RWPE2 (cell line): ENCODE results near the gene SP5.

ENCODE experiments used
- ATAC-seq: fragments of 200-7000 bp; cut with Tn5 transposase; 3 replicates; pipeline ENCODE4 v1.9.1; 2021; ENCODE audit warnings: low read depth
- DNase-seq: peaks from one replicate; pipeline ENCODE4 v3.0.0-alpha.2; 2020; ENCODE audit warnings: low spot score
- H3K27ac ChIP-seq: fragments of 450-650 bp; 2 replicates; pipeline ENCODE4 v1.5.1; 2017; ENCODE audit warnings: mild to moderate bottlenecking; ENCODE audit not compliant: poor library complexity, severe bottlenecking
- H3K27me3 ChIP-seq: fragments of 250-450 bp; sonication (Bioruptor Pico); 2 replicates; pipeline ENCODE4 v1.5.1; 2021; ENCODE audit warnings: mild to moderate bottlenecking, moderate library complexity; ENCODE audit not compliant: insufficient read depth, poor library complexity, severe bottlenecking
- H3K36me3 ChIP-seq: fragments of 250-450 bp; sonication (Bioruptor Pico); 2 replicates; pipeline ENCODE4 v1.5.1; 2020; ENCODE audit warnings: low read depth, mild to moderate bottlenecking, moderate library complexity
- H3K4me1 ChIP-seq: fragments of 250-450 bp; sonication (Bioruptor Pico); 2 replicates; pipeline ENCODE4 v1.5.1; 2021; ENCODE audit warnings: mild to moderate bottlenecking, moderate library complexity; ENCODE audit not compliant: insufficient read depth, poor library complexity, severe bottlenecking
- H3K4me3 ChIP-seq: fragments of 250-450 bp; sonication (Bioruptor Pico); 2 replicates; pipeline ENCODE4 v1.5.1; 2021; ENCODE audit warnings: mild to moderate bottlenecking, moderate library complexity; ENCODE audit not compliant: severe bottlenecking
- H3K9me3 ChIP-seq: fragments of 250-450 bp; sonication (Bioruptor Pico); 2 replicates; pipeline ENCODE4 v1.5.1; 2021; ENCODE audit warnings: mild to moderate bottlenecking, moderate library complexity; ENCODE audit not compliant: severe bottlenecking
- CTCF ChIP-seq: fragments of 450-650 bp; IDR thresholded peaks from one replicate; pipeline ENCODE4 v1.5.1; 2017; ENCODE audit warnings: mild to moderate bottlenecking, moderate library complexity; ENCODE audit not compliant: poor library complexity, severe bottlenecking

SP5 gene

DNA sequence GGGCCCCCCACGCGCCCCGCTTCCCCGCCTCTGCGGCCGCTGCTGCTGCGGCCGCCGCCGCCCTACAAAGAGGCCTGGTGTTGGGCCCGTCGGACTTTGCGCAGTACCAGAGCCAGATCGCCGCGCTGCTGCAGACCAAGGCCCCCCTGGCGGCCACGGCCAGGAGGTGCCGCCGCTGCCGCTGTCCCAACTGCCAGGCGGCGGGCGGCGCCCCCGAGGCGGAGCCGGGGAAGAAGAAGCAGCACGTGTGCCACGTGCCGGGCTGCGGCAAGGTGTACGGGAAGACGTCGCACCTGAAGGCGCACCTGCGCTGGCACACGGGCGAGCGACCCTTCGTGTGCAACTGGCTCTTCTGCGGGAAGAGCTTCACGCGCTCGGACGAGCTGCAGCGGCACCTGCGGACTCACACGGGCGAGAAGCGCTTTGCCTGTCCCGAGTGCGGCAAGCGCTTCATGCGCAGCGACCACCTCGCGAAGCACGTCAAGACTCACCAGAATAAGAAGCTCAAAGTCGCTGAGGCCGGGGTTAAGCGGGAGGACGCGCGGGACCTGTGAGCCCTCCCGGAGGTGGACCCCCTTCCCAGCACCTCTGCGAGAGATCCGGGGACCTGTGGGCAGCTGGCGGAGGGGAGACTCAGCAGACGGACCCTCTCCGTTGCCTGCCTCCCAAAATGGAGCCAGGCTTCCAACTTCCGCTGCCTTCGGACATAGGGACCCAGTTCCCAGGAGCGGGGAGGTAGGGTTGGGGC, 1.9 kb downstream of the SP5 start:
- Histone ChIP-seq H3K27ac (no peak overlapping the region), H3K4me1 (no peaks in the 10 kb centered on the region), H3K9me3 (no peaks in the 10 kb centered on the region), H3K4me3 (no peak overlapping the region), H3K27me3 (peaks cover 35% of the 10 kb centered on the region), H3K36me3 (0 out of 2 replicates have a peak, but pooled peaks cover 3% of the 10 kb centered on the region)
- ATAC-seq = no peak
- no peak for DNase-seq
- peak; percentile 54 for TF ChIP-seq CTCF

- ATAC-seq = no peak
- TF ChIP-seq CTCF = no peak
- DNase-seq = no peak
- no peaks in the 10 kb centered on the region for H3K4me1 ChIP-seq
- 0 out of 2 replicates have a peak, but pooled peaks cover 3% of the 10 kb centered on the region for H3K36me3 ChIP-seq
- H3K4me3 ChIP-seq = no peak overlapping the region
- no peak overlapping the region for H3K27ac ChIP-seq
- peaks cover 29% of the 10 kb centered on the region for H3K27me3 ChIP-seq
- no peaks in the 10 kb centered on the region for H3K9me3 ChIP-seq
Measured at GRCh38 chr2:170717599-170717963, 2.4 kb downstream of the SP5 start.

DNA sequence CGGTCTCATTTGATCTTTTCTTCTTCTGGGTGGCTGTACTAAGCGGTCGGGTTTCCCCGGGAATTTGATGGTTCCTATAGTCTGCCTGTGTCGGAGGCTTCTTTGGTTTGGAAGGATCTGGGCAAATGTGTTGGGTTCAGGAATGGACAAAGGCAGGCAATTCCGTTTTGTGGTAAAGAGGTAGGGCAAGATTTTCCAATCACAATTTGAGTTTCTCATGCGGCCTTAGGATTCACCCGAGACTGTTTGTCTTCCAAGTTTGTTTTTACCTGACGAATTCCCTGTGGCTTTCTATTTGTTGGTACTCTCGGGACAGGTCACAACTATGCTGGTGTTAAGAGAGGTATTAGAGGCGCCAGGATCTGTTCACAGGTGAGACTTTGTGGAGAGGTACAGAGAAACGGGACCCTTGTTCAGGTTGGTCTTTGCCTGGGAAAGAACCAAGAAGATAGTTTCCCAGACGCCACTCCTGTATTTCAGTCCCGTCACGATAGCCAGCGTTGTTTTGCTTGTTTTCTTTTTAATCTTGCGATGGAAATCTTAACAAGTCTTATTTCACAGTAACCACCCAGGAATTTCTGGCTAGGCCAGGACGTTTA, 3.0 kb downstream of the SP5 start:
- no peaks in the 10 kb centered on the region for H3K4me1 ChIP-seq
- peaks cover 24% of the 10 kb centered on the region for H3K27me3 ChIP-seq
- no peak overlapping the region for H3K4me3 ChIP-seq
- TF ChIP-seq CTCF = no peak
- ATAC-seq = no peak
- no peak for DNase-seq
- no peaks in the 10 kb centered on the region for H3K9me3 ChIP-seq
- H3K27ac ChIP-seq = no peak overlapping the region
- H3K36me3 ChIP-seq = 0 out of 2 replicates have a peak, but pooled peaks cover 3% of the 10 kb centered on the region

GRCh38 chr2:170719810-170720209, 4.7 kb downstream of the SP5 start:
- H3K4me3 ChIP-seq = no peak overlapping the region
- ATAC-seq = no peak
- peaks cover 18% of the 10 kb centered on the region for H3K27me3 ChIP-seq
- H3K9me3 ChIP-seq = no peaks in the 10 kb centered on the region
- no peak for TF ChIP-seq CTCF
- H3K4me1 ChIP-seq = no peaks in the 10 kb centered on the region
- H3K27ac ChIP-seq = no peak overlapping the region
- 0 out of 2 replicates have a peak, but pooled peaks cover 3% of the 10 kb centered on the region for H3K36me3 ChIP-seq
- no peak for DNase-seq

- Histone ChIP-seq H3K27me3 (peaks cover 7% of the 10 kb centered on the region), H3K4me1 (no peaks in the 10 kb centered on the region), H3K36me3 (0 out of 2 replicates have a peak, but pooled peaks cover 3% of the 10 kb centered on the region), H3K9me3 (no peaks in the 10 kb centered on the region), H3K27ac (no peak overlapping the region), H3K4me3 (no peak overlapping the region)
- no peak for ATAC-seq
- no peak for DNase-seq
- no peak for TF ChIP-seq CTCF
Measured at GRCh38 chr2:170721678-170722077, 6.5 kb downstream of the SP5 start.
